Heart left ventricle (tissue), 16 donors: ENCODE data around the gene CDC27. TPM values are rescaled to one million over a fixed set of nuclear protein-coding genes. Genes with fewer than 3 reads are reported as not detected.

Experiments used
- ATAC-seq, 4 donors: fragments of 200-7000 bp; cut with Tn5 transposase; one replicate each; pipeline ENCODE4 v1.9.1; 2020 to 2022; ENCODE audit warnings: moderate library complexity in 4 of 4, mild to moderate bottlenecking in 3 of 4, moderate number of reproducible peaks in 1 of 4
- DNase-seq, 5 donors: peaks; one replicate each; pipeline ENCODE4 v3.0.0-alpha.2; 2020
- H3K27ac ChIP-seq, 12 donors: fragments of 200-600 bp; sonication (generic) in 4 of 12; one replicate each; pipeline versions ENCODE4 v1.5.0 to v1.8.0; 2016 to 2022; ENCODE audit warnings: mild to moderate bottlenecking in 2 of 12
- H3K27me3 ChIP-seq, 9 donors: fragments of 200-600 bp; sonication (generic) in 2 of 9; one replicate each; pipeline versions ENCODE4 v1.5.1 to v1.8.0; 2016 to 2022; ENCODE audit warnings: mild to moderate bottlenecking in 3 of 9
- H3K36me3 ChIP-seq, 9 donors: fragments of 200-600 bp; sonication (generic) in 2 of 9; one replicate each; pipeline versions ENCODE4 v1.5.0 to v1.8.0; 2018 to 2022; ENCODE audit warnings: mild to moderate bottlenecking in 2 of 9
- H3K4me1 ChIP-seq, 12 donors: fragments of 200-600 bp; sonication (generic) in 4 of 12; one replicate each; pipeline versions ENCODE4 v1.5.0 to v1.8.0; 2016 to 2022; ENCODE audit warnings: mild to moderate bottlenecking in 3 of 12
- H3K4me3 ChIP-seq, 12 donors: fragments of 200-600 bp; sonication (generic) in 4 of 12; one replicate each; pipeline versions ENCODE4 v1.5.0 to v1.8.0; 2017 to 2022; ENCODE audit warnings: mild to moderate bottlenecking in 9 of 12, moderate library complexity in 4 of 12
- H3K9me3 ChIP-seq, 12 donors: fragments of 200-600 bp; sonication (generic) in 4 of 12; one replicate each; pipeline versions ENCODE4 v1.5.0 to v1.8.0; 2016 to 2022; ENCODE audit warnings: mild to moderate bottlenecking in 1 of 12
- POLR2A ChIP-seq, 2 donors: fragments of 450-650 bp; IDR thresholded peaks; one replicate each; pipeline ENCODE4 v1.6.1; 2017; ENCODE audit warnings: antibody characterized with exemption in 2 of 2, mild to moderate bottlenecking in 2 of 2, moderate library complexity in 2 of 2
- WGBS, 4 donors: extraction: QIAGEN DNeasy Blood & Tissue Kit in 2 of 4; methylation state at CpG; one replicate each; pipeline versions ENCODE4 v1.1.5 to v1.1.7; 2013 to 2018; 5-methylcytosine and 5-hydroxymethylcytosine counted together
- intact Hi-C, 10 donors: fragments of 100-400 bp; cut with DNase I; formaldehyde crosslinking; loops; one replicate each; pipeline versions ENCODE4 v1.11.1 to v1.14.2; 2022
- polyA plus RNA-seq, 2 donors: library from polyadenylated mRNA; stranded (reverse); fragments of 200-250 nt; gene quantifications; one replicate each; pipeline ENCODE4 v1.2.3, GENCODE V29; 2013
- total RNA-seq, 9 donors: library from RNA; depleted of rRNA in 2 of 9; stranded (reverse); fragments of >200 nt in 2 of 9; fragmentation: NEBNext Ultra II Directional in 3 of 9; extraction: Animal tissue kit (Norgen Biotek cat#: 25700) in 3 of 9; gene quantifications; one replicate each; pipeline versions ENCODE4 v1.1.0 to v1.2.4, GENCODE V29; 2016 to 2023
- TF ChIP-seq, protein P1 (sequence below), 12 donors: fragments of 200-600 bp; sonication (generic) in 4 of 12; IDR thresholded peaks; one replicate each; pipeline versions ENCODE4 v1.5.0 to v1.8.0; 2018 to 2022; ENCODE audit warnings: antibody characterized with exemption in 12 of 12, mild to moderate bottlenecking in 5 of 12
- donor health status: ischemic (EF 13 %, LVEDD 7.1; RV severe dilation, severe dysfunction).
- donor health status: healthy with polysubstance abuse.
- donor health status: DM: no; HTN: yes; CAD: no.
- donor health status: DM: no; HTN: no; CAD: no.
- donor health status: ischemic (EF 25% LVEDD 6.9; RV normal size, moderate dysfunction).
- donor health status: ischemic (EF 25% LVEDD 5.7; RV mildly dilated, moderate dysfunction).
- donor health status: healthy.
- donor health status: DM: yes; HTN: yes; CAD: no.
- donor health status: ischemic (EF 35%, LVEDD 5.7; RV mildly dilated, moderate dysfunction).
- donor health status: nonischemic (EF 11% LVEDD 7.7; RV severe dilation, severe dysfunction).
- donor health status: DM: yes; HTN: yes; CAD: no.
- donor health status: PGD.
- donor health status: ischemic (EF 29% LVEDD 5.4; RV normal size, mild dysfunction).
- donor health status: nonischemic (EF 23%, LVEDD 6.1; RV moderate dilation, normal function).

The CDC27 gene
- total and polyA plus RNA-seq, 11 donors, result 10.4 to 110 (median 78.0) TPM

DNA sequence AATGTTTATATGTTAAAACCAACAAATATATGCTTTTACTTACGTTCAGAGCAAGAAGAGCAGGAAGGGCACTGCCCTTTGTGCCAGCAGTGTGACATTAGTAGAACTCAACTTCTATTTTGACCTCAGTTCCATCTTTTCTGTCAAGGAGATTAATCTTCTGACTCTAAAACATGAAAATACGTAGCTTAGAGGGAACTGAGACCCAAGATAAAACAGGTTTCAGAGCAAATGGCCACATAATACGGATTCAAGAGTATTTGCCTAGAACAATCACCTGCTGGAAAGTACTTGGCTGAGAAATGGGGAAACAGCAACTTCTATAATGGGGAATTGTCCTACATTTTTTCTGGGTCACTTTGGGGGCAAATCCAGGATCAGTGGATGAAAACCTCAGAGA is 42.2 kb upstream of the CDC27 start:
- WGBS, 4 donors, result 79 to 96% (median 94%) methylated on average over 3 of the region's 3 CpGs
- TF ChIP-seq, protein P1, sequence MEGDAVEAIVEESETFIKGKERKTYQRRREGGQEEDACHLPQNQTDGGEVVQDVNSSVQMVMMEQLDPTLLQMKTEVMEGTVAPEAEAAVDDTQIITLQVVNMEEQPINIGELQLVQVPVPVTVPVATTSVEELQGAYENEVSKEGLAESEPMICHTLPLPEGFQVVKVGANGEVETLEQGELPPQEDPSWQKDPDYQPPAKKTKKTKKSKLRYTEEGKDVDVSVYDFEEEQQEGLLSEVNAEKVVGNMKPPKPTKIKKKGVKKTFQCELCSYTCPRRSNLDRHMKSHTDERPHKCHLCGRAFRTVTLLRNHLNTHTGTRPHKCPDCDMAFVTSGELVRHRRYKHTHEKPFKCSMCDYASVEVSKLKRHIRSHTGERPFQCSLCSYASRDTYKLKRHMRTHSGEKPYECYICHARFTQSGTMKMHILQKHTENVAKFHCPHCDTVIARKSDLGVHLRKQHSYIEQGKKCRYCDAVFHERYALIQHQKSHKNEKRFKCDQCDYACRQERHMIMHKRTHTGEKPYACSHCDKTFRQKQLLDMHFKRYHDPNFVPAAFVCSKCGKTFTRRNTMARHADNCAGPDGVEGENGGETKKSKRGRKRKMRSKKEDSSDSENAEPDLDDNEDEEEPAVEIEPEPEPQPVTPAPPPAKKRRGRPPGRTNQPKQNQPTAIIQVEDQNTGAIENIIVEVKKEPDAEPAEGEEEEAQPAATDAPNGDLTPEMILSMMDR (IDR thresholded peaks at IDR 0.05), result no peak
- no peak for TF ChIP-seq POLR2A (IDR thresholded peaks at IDR 0.05)
- Histone ChIP-seq H3K4me3 (no peak overlapping the region), H3K36me3 (no peaks in the 10 kb centered on the region), H3K27ac (no peak overlapping the region), H3K4me1 (peaks cover 0 to 21% (median 7%) of the 10 kb centered on the region in 12 donors), H3K27me3 (no peaks in the 10 kb centered on the region), H3K9me3 (no peaks in the 10 kb centered on the region)
- DNase-seq, result no peak
- no peak for ATAC-seq
- intact Hi-C loops, result loop anchor here in 8 of 10 donors (1.0 to 10.0 kb wide), 7 partner anchors 36 to 383 kb away; no protein-coding TSS in a partner anchor

DNA sequence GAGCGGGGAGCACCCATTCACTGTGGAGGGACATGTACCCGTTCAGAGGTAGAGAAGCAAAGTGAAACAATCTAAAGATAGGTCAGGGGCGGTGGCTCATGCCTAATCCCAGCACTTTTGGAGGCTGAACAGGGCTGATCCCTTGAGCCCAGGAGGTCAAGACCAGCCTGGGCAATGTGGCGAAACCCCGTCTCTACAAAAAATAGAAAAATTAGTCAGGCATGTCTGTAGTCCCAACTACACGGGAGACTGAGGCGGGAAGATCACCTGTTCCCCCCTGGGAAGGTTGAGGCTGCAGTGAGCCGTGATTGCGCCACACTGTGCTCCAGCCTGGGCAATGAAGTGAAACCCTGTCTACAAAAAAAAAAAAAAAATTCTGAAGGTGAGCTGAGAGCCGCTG is 41.8 kb upstream of the CDC27 start:
- no peak overlapping the region for H3K4me3 ChIP-seq
- H3K27ac ChIP-seq, result no peak overlapping the region
- WGBS, 4 donors, result 92 to 94% (median 93%) methylated on average over 10 of the region's 10 CpGs
- H3K4me1 ChIP-seq, result peaks cover 3 to 25% (median 12%) of the 10 kb centered on the region in 12 donors
- no peaks in the 10 kb centered on the region for H3K9me3 ChIP-seq
- intact Hi-C loops, result loop anchor here in 9 of 10 donors (1.0 to 10.0 kb wide), 9 partner anchors 36 to 384 kb away; no protein-coding TSS in a partner anchor
- ATAC-seq (no peak), DNase-seq (no peak)
- no peaks in the 10 kb centered on the region for H3K27me3 ChIP-seq
- H3K36me3 ChIP-seq, result no peaks in the 10 kb centered on the region
- no peak for TF ChIP-seq POLR2A (IDR thresholded peaks at IDR 0.05)
- TF ChIP-seq, protein P1 (IDR thresholded peaks at IDR 0.05), result no peak

DNA sequence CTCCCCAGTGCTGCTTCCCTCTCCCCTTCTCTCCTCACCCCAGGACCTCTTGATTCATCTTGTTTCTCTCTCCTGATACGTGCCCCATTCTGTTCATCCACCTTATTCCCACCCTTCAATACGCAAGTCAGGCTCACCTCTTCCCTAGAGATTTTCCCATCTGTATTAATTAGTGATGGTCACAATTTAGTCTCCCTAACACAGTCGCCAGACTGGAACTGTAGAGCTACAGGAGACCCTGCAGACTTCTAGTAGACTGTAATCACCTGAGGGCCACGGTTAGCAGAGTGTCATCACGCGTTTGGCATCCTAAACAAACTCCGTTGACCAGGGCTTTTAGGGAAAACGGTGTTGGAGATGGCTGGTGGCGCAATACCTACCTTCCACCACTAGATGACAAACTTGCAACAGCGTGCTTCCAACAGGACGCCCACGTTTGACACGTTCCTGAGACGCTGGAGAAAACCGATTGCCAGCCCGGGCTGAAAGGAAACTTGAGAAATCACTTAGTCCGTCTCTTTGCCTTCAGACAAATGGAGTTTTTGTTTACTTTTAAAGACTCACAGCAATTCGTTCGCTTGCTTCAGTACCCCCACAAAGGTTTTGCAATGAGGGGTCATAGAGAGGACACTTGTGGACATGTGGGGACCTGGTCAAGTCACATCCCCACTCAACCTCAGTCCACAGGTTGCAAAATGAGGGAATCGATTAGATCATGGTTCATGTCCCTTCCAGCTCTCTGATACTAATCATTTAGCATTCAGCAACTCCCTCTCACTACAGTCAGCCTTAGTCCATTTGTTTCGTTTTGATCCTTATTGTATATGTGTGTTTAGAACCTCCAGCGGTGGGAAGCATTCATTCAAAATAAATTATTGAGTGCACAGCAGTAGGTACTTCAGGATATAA is 40.7 kb upstream of the CDC27 start:
- peak overlapping the region in 6 of 12 donors; percentile 1 to 53 (median 31) for H3K27ac ChIP-seq
- no peaks in the 10 kb centered on the region for H3K36me3 ChIP-seq
- intact Hi-C loops, result loop anchor here (1.0 to 10.0 kb wide), 12 partner anchors 38 to 575 kb away; no protein-coding TSS in a partner anchor
- no peaks in the 10 kb centered on the region for H3K27me3 ChIP-seq
- DNase-seq, result peak; percentile 85 to 87 (median 86)
- peak; percentile 64 to 85 (median 82) for ATAC-seq
- peak overlapping the region in 10 of 12 donors; percentile 6 to 44 (median 30) for H3K4me3 ChIP-seq
- TF ChIP-seq, protein P1 (IDR thresholded peaks at IDR 0.05), result peak; percentile 97 to 100 (median 99)
- TF ChIP-seq POLR2A (IDR thresholded peaks at IDR 0.05), result peak in 1 of 2 donors; percentile 27
- peaks cover 6 to 35% (median 22%) of the 10 kb centered on the region in 12 donors for H3K4me1 ChIP-seq
- 13 to 15% (median 13%) methylated on average over 21 to 22 of the region's 22 CpGs for whole genome bisulfite sequencing, 4 donors
- H3K9me3 ChIP-seq, result no peaks in the 10 kb centered on the region

DNA sequence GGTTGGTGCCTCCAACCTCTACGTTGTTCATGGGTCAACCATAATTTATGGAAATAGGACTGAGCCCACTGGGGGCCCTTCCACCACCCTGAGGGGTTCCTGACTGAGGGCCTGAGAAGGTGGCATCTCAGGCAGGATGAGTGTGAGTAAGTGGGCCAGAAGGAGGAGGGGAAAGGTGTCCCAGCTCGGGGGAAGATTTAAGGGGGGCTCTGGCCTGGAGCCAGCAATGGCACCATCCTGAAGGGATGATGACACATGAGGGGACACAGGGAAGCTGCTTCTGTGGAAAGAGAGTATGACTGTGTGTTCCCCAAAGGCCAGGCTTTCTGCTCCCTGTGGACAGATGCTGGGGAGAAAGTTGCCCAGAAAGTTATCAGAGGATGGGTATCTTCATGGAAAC is 38.8 kb upstream of the CDC27 start:
- intact Hi-C loops, result loop anchor here in 5 of 10 donors (2.0 to 10.0 kb wide), 3 partner anchors 89 to 577 kb away; no protein-coding TSS in a partner anchor
- 73 to 87% (median 85%) methylated on average over 2 of the region's 2 CpGs for WGBS, 4 donors
- peaks cover 6 to 53% (median 37%) of the 10 kb centered on the region in 12 donors for H3K4me1 ChIP-seq

More for the DNA sequence above, 38.8 kb upstream of the CDC27 start:
- no peak overlapping the region for H3K4me3 ChIP-seq
- peak overlapping the region in 2 of 12 donors; percentile 7 to 21 for H3K27ac ChIP-seq
- no peaks in the 10 kb centered on the region for H3K9me3 ChIP-seq
- H3K27me3 ChIP-seq, result no peaks in the 10 kb centered on the region
- TF ChIP-seq, protein P1 (IDR thresholded peaks at IDR 0.05), result no peak
- TF ChIP-seq POLR2A (IDR thresholded peaks at IDR 0.05), result no peak
- ATAC-seq (no peak), DNase-seq (no peak)
- H3K36me3 ChIP-seq, result no peaks in the 10 kb centered on the region
